SU-DHL-6 (cell line): ENCODE results near the gene SLC44A1.

Source experiments
- EZH2phosphoT487 ChIP-seq: fragments of 200-600 bp; sonication (generic), shearing (Covaris generic); conservative IDR thresholded peaks from 2 replicates; pipeline ENCODE4 v1.6.1; 2018; ENCODE audit warnings: mild to moderate bottlenecking, antibody characterized with exemption, low read length, moderate library complexity, mixed read lengths
- TF ChIP-seq, protein P1 (sequence below): fragments of 200-600 bp; sonication (generic); IDR thresholded peaks from one replicate; pipeline ENCODE4 v1.5.1; 2017; ENCODE audit warnings: antibody characterized with exemption, mild to moderate bottlenecking, low read length, moderate library complexity; ENCODE audit not compliant: insufficient read depth, poor library complexity, severe bottlenecking

GRCh38 chr9:105302728-105303127, 58.3 kb downstream of the SLC44A1 start:
- TF ChIP-seq, protein P1, sequence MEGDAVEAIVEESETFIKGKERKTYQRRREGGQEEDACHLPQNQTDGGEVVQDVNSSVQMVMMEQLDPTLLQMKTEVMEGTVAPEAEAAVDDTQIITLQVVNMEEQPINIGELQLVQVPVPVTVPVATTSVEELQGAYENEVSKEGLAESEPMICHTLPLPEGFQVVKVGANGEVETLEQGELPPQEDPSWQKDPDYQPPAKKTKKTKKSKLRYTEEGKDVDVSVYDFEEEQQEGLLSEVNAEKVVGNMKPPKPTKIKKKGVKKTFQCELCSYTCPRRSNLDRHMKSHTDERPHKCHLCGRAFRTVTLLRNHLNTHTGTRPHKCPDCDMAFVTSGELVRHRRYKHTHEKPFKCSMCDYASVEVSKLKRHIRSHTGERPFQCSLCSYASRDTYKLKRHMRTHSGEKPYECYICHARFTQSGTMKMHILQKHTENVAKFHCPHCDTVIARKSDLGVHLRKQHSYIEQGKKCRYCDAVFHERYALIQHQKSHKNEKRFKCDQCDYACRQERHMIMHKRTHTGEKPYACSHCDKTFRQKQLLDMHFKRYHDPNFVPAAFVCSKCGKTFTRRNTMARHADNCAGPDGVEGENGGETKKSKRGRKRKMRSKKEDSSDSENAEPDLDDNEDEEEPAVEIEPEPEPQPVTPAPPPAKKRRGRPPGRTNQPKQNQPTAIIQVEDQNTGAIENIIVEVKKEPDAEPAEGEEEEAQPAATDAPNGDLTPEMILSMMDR: no peak
- no peak for TF ChIP-seq EZH2phosphoT487
